HEK293T (cell line): Measurements from ENCODE around the gene MICOS13.

Source experiments
- BHLHE40 ChIP-seq: fragments of 450-650 bp; IDR thresholded peaks from 2 replicates; pipeline ENCODE4 v1.6.1; 2016; ENCODE audit warnings: mild to moderate bottlenecking, moderate library complexity, borderline replicate concordance
- FOXA1 ChIP-seq: fragments of 450-650 bp; IDR thresholded peaks from 2 replicates; pipeline ENCODE4 v1.6.1; 2016; ENCODE audit warnings: mild to moderate bottlenecking
- FOXM1 ChIP-seq: fragments of 450-650 bp; IDR thresholded peaks from 2 replicates; pipeline ENCODE4 v1.6.1; 2017; ENCODE audit warnings: mild to moderate bottlenecking, borderline replicate concordance
- LEF1 ChIP-seq: fragments of 450-650 bp; IDR thresholded peaks from 2 replicates; pipeline ENCODE4 v1.6.1; 2017; ENCODE audit warnings: mild to moderate bottlenecking, borderline replicate concordance
- NFRKB ChIP-seq: fragments of 450-650 bp; IDR thresholded peaks from 2 replicates; pipeline ENCODE4 v1.6.1; 2016; ENCODE audit warnings: mild to moderate bottlenecking, moderate library complexity
- SP1 ChIP-seq: fragments of 450-650 bp; IDR thresholded peaks from 2 replicates; pipeline ENCODE4 v1.6.1; 2017
- SUZ12 ChIP-seq: fragments of 450-650 bp; IDR thresholded peaks from 2 replicates; pipeline ENCODE4 v1.6.1; 2016; ENCODE audit warnings: mild to moderate bottlenecking

DNA sequence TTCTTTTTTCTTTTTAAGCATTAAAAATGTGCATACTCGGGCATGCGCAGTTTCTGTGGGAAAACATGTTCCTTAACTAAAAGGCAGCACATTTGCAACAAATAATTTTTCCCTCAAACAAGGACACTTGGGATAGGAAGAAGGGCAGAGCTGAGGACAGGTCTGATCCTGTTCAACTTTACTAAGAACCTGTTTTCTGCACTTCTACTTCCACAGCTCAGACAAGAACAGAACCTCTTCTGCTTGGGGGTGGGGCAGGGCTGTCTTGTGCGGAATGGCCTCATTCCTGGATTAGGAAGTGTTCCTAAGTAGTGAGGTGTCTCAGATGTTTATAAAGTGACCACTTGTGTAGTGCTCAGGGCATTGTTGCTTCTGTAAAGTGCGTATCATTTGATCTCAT lies 39.1 kb downstream of the MICOS13 start:
- TF ChIP-seq FOXM1 (no peak), BHLHE40 (no peak), SUZ12 (no peak), SP1 (no peak), NFRKB (no peak), FOXA1 (no peak), LEF1 (no peak)
